Mesendoderm (in vitro differentiated cells): ENCODE measurements around the gene TRIM7.
A peak's percentile ranks its signal among the peaks of the same experiment; 100 is the strongest.

Experiments used
- DNase-seq: peaks from one replicate; pipeline ENCODE4 v3.0.0; 2013
- H2AK5ac ChIP-seq: 2 replicates; pipeline ENCODE4 v1.6.1; 2013; ENCODE audit warnings: low read length, inconsistent platforms
- H2BK120ac ChIP-seq: 2 replicates; pipeline ENCODE4 v1.6.1; 2013; ENCODE audit warnings: low read depth, mild to moderate bottlenecking, low read length, moderate library complexity, mixed read lengths
- H2BK15ac ChIP-seq: replicated peaks from 2 replicates; pipeline ENCODE4 v1.6.1; 2013; ENCODE audit warnings: low read depth, mild to moderate bottlenecking, moderate library complexity
- H2BK5ac ChIP-seq: 2 replicates; pipeline ENCODE4 v1.6.1; 2013; ENCODE audit warnings: low read length, inconsistent platforms
- H3K18ac ChIP-seq: 2 replicates; pipeline ENCODE4 v1.6.1; 2013; ENCODE audit warnings: mild to moderate bottlenecking, low read length, mixed read lengths
- H3K23ac ChIP-seq: one replicate; pipeline ENCODE4 v1.6.1; 2013; ENCODE audit warnings: low read length
- H3K27ac ChIP-seq: 2 replicates; pipeline ENCODE4 v1.5.1; 2013; ENCODE audit warnings: low read depth, mild to moderate bottlenecking, inconsistent platforms, low read length, moderate library complexity
- H3K27me3 ChIP-seq: 2 replicates; pipeline ENCODE4 v1.6.1; 2013; ENCODE audit warnings: low read length, control low read depth, mild to moderate bottlenecking, inconsistent platforms; ENCODE audit not compliant: insufficient read depth, poor library complexity
- H3K36me3 ChIP-seq: 2 replicates; pipeline ENCODE4 v1.6.1; 2013; ENCODE audit warnings: low read length, inconsistent platforms; ENCODE audit not compliant: control insufficient read depth, insufficient read depth
- H3K4ac ChIP-seq: one replicate; pipeline ENCODE4 v1.6.1; 2013; ENCODE audit warnings: low read depth, mild to moderate bottlenecking, low read length, moderate library complexity
- H3K4me1 ChIP-seq: 2 replicates; pipeline ENCODE4 v1.6.1; 2013; ENCODE audit warnings: low read depth, low read length, inconsistent platforms; ENCODE audit not compliant: control insufficient read depth
- H3K4me2 ChIP-seq: 2 replicates; pipeline ENCODE4 v1.6.1; 2013; ENCODE audit warnings: low read length
- H3K4me3 ChIP-seq: 2 replicates; pipeline ENCODE4 v1.5.1; 2013; ENCODE audit warnings: mild to moderate bottlenecking, low read length
- H3K56ac ChIP-seq: one replicate; pipeline ENCODE4 v1.6.1; 2013; ENCODE audit warnings: low read length
- H3K79me1 ChIP-seq: 2 replicates; pipeline ENCODE4 v1.6.1; 2013; ENCODE audit warnings: low read length, inconsistent platforms
- H3K79me2 ChIP-seq: 2 replicates; pipeline ENCODE4 v1.6.1; 2013; ENCODE audit warnings: mild to moderate bottlenecking, low read length; ENCODE audit not compliant: control insufficient read depth, insufficient read depth
- H3K9ac ChIP-seq: 2 replicates; pipeline ENCODE4 v1.6.1; 2013; ENCODE audit warnings: low read length, inconsistent platforms
- H4K5ac ChIP-seq: one replicate; pipeline ENCODE4 v1.6.1; 2013; ENCODE audit warnings: low read length
- H4K8ac ChIP-seq: one replicate; pipeline ENCODE4 v1.6.1; 2013; ENCODE audit warnings: low read depth, mild to moderate bottlenecking, control low read depth, low read length, moderate library complexity
- WGBS: extraction: QIAGEN DNeasy Blood & Tissue Kit; methylation state at CpG from one replicate; pipeline ENCODE4 v1.1.7; 2013; ENCODE audit warnings: low lambda C conversion rate, missing lambda C conversion rate; ENCODE audit not compliant: insufficient coverage; ENCODE audit errors: extremely low coverage; 5-methylcytosine and 5-hydroxymethylcytosine counted together

TRIM7 gene

DNA sequence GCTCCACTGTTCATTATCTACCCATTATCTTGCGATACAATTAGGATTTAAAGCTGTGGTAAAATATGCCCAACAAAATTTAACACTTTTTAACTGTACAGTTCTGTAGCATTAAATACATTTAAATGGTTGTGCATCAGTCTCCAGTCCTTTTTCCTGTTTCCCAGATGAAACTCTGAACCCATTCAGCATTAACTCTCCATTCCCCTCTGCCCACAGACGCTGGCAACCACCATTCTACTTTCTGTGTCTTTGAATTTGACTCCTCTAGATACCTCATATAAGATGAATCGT, 2.9 kb upstream of the TRIM7 start:
- H2AK5ac ChIP-seq: no peak overlapping the region
- H3K27me3 ChIP-seq: peaks cover 25% of the 10 kb centered on the region
- H3K4me1 ChIP-seq: no peaks in the 10 kb centered on the region
- H2BK120ac ChIP-seq: no peak overlapping the region
- H3K56ac ChIP-seq: no peak overlapping the region
- no peak overlapping the region for H3K9ac ChIP-seq
- no peak overlapping the region for H4K5ac ChIP-seq
- H3K23ac ChIP-seq: no peak overlapping the region
- no peaks in the 10 kb centered on the region for H3K79me1 ChIP-seq
- no peak overlapping the region for H3K4me3 ChIP-seq
- no peak overlapping the region for H2BK5ac ChIP-seq
- H2BK15ac ChIP-seq: no peak overlapping the region
- H3K27ac ChIP-seq: no peak overlapping the region
- no peaks in the 10 kb centered on the region for H3K79me2 ChIP-seq
- no peak overlapping the region for H4K8ac ChIP-seq
- WGBS: no CpG with 5 or more reads among the region's 3 CpGs
- H3K4ac ChIP-seq: no peak overlapping the region
- no peaks in the 10 kb centered on the region for H3K36me3 ChIP-seq
- DNase-seq: no peak
- H3K18ac ChIP-seq: no peak overlapping the region
- no peak overlapping the region for H3K4me2 ChIP-seq

DNA sequence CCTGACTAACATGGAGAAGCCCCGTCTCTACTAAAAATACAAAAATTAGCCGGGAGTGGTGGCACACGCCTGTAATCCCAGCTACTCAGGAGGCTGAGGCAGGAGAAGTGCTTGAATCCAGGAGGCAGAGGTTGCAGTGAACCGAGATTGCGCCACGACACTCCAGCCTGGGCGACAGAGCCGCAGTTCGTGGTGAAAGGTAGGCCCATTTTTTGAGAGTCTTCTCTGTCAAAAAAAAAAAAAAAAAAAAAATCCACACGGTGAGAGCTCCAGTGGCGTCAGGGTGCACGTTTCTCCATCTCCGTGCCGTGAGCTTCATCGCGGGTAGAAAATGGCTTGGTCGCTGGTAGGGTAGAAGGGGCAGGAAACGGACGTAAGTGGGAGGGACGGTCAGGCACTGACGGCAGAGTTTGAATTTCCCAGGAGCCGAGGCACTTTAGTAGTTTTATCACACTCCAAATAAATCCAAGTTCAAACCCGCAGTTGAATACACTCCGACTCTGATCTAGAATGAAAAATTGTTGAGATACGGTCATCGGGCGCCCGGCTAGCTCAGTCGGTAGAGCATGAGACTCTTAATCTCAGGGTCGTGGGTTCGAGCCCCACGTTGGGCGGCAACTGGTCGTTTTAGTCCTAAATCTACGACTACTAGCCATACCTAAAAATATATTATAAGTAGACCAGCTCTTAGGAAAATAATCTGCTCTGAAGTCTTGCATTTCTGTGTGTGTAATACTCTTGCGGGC, 2.4 kb upstream of the TRIM7 start:
- peak overlapping the region; percentile 92 for H3K4me2 ChIP-seq
- no peaks in the 10 kb centered on the region for H3K79me1 ChIP-seq
- H3K79me2 ChIP-seq: no peaks in the 10 kb centered on the region
- H3K56ac ChIP-seq: peak overlapping the region; percentile 83
- H3K36me3 ChIP-seq: no peaks in the 10 kb centered on the region
- WGBS: no CpG with 5 or more reads among the region's 36 CpGs
- peaks cover 25% of the 10 kb centered on the region for H3K27me3 ChIP-seq
- no peak overlapping the region for H4K8ac ChIP-seq
- no peak overlapping the region for H3K27ac ChIP-seq
- no peaks in the 10 kb centered on the region for H3K4me1 ChIP-seq
- peak; percentile 90 for DNase-seq
- H2BK5ac ChIP-seq: no peak overlapping the region
- H2BK120ac ChIP-seq: no peak overlapping the region
- no peak overlapping the region for H4K5ac ChIP-seq
- no peak overlapping the region for H2AK5ac ChIP-seq
- H3K4ac ChIP-seq: no peak overlapping the region
- H3K23ac ChIP-seq: no peak overlapping the region
- H2BK15ac ChIP-seq: no peak overlapping the region
- H3K9ac ChIP-seq: peak overlapping the region; percentile 74
- H3K4me3 ChIP-seq: peak overlapping the region; percentile 89
- H3K18ac ChIP-seq: no peak overlapping the region

DNA sequence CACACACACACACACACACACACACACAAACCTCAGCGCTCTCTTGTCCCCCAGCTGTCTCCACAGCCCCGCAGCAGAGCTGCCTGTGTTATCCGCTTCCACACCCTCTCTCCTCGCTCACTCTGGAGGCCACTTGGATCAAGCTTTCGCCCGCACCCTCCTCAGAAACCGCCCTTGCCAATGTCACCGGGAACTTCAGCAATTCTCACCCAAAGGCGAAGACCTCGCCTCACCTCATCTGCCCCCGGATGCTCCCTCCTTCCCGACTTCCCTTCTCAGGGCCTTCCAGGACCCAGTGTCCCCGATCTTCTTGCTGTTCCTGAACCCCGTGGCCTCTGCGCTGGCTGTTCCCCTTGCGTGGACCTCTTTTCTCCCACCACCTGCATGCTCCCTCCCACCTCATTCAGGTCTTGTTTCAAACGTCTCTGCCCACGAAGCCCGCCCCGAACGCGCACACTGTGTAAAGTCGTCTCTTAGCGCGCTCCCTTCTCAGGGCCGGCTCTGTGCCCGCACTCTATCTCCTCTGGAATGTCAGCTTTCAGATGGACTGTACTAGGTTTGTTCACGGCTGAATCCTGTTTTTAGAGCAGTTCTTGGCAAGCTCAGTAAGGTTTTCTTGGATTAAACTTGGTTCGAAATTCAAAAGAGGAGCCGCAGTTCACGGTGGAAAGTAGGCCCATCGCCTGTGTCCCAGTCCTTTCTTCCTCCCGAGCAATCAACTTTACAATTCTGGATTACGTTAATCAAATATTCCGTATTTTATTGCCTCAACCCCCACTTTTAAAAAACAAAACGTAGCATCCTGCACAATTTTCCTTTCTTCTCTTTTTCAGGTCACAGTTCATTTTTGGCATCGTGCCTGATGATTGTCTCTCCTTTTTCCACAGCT, 1.0 kb upstream of the TRIM7 start:
- Histone ChIP-seq H3K4me1 (no peaks in the 10 kb centered on the region), H4K5ac (no peak overlapping the region), H3K36me3 (no peaks in the 10 kb centered on the region), H4K8ac (no peak overlapping the region), H2BK120ac (no peak overlapping the region), H3K56ac (peak overlapping the region; percentile 63), H3K4me3 (peak overlapping the region; percentile 25), H3K9ac (peak overlapping the region; percentile 66), H2AK5ac (no peak overlapping the region), H3K79me2 (no peaks in the 10 kb centered on the region), H2BK5ac (no peak overlapping the region), H3K27me3 (peaks cover 25% of the 10 kb centered on the region), H3K18ac (no peak overlapping the region), H3K23ac (no peak overlapping the region), H3K27ac (no peak overlapping the region), H3K4me2 (peak overlapping the region; percentile 88), H3K79me1 (no peaks in the 10 kb centered on the region), H2BK15ac (no peak overlapping the region), H3K4ac (no peak overlapping the region)
- WGBS: no CpG with 5 or more reads among the region's 37 CpGs
- no peak for DNase-seq

DNA sequence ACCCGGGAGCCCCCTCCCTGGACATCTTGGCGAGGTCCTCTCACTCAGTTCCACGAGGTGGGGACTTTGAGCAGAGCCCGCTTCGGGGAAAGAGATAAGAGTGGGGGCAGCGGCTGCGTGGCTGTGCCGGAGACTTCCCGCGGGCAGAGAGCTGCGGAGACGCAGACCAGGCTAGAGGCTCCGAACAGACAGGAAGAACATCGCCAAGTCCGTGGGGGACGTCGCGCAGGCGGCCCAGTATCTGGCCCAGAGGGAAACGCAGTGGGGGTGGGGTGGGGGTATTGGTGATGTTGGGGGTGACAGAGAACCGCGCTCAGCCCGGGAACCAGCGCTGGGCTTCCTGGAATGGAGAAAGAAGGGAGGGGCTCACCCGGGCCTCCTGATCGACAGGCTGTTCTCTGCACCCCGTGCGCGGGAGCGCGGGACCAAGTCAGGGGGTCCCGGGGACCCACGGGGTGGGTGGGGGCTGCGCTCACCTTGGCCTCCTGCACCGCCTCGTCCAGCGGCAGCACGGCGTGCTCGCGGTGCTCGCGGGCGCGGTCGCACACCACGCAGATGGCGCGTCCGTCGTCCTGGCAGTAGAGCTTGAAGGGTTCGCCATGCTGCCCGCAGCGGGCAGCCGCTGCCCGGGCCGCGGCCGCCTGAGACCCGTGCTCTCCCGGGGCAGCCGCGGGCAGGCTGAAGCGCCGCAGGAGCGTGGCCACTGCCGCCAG, 727 bp downstream of the TRIM7 start:
- Histone ChIP-seq H3K18ac (no peak overlapping the region), H3K4me1 (no peaks in the 10 kb centered on the region), H3K9ac (peak overlapping the region; percentile 36), H3K56ac (peak overlapping the region; percentile 34), H3K4me3 (no peak overlapping the region), H3K27ac (no peak overlapping the region), H3K4me2 (peak overlapping the region; percentile 75), H3K27me3 (peaks cover 25% of the 10 kb centered on the region), H2BK120ac (no peak overlapping the region), H3K36me3 (no peaks in the 10 kb centered on the region), H3K4ac (no peak overlapping the region), H2BK5ac (no peak overlapping the region), H3K23ac (no peak overlapping the region), H4K8ac (no peak overlapping the region), H2BK15ac (no peak overlapping the region), H4K5ac (no peak overlapping the region), H3K79me2 (no peaks in the 10 kb centered on the region), H3K79me1 (no peaks in the 10 kb centered on the region), H2AK5ac (no peak overlapping the region)
- WGBS: no CpG with 5 or more reads among the region's 67 CpGs
- no peak for DNase-seq

DNA sequence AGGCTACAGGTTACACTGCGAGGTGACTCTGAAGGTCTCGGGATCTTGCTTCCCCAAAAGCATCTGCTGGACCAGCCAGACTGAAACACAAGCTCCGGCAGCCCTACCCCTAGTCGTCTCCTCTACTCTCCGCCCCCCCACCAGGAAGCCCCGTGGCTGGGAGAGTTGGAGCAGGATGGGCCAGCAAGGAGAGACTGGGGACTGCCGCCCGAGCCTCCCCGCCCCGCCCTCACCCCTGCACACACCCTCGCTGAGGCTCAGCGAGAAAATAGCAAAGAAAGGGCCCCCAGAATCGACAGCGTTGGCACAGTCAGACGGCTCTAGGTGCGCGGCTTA, 1.3 kb downstream of the TRIM7 start:
- no peak overlapping the region for H3K18ac ChIP-seq
- H3K79me2 ChIP-seq: no peaks in the 10 kb centered on the region
- H3K4me2 ChIP-seq: peak overlapping the region; percentile 33
- no peaks in the 10 kb centered on the region for H3K4me1 ChIP-seq
- DNase-seq: no peak
- no peak overlapping the region for H3K56ac ChIP-seq
- no peak overlapping the region for H2BK5ac ChIP-seq
- no peak overlapping the region for H3K4ac ChIP-seq
- no peak overlapping the region for H3K23ac ChIP-seq
- H2AK5ac ChIP-seq: no peak overlapping the region
- H3K36me3 ChIP-seq: no peaks in the 10 kb centered on the region
- H3K9ac ChIP-seq: no peak overlapping the region
- no peak overlapping the region for H2BK15ac ChIP-seq
- no CpG with 5 or more reads among the region's 17 CpGs for WGBS
- H4K5ac ChIP-seq: no peak overlapping the region
- H3K27me3 ChIP-seq: peaks cover 25% of the 10 kb centered on the region
- no peak overlapping the region for H3K4me3 ChIP-seq
- H3K27ac ChIP-seq: no peak overlapping the region
- H3K79me1 ChIP-seq: no peaks in the 10 kb centered on the region
- no peak overlapping the region for H4K8ac ChIP-seq
- H2BK120ac ChIP-seq: no peak overlapping the region
